M059J (cell line): ENCODE results near the gene POTEG. TPM values are rescaled to one million over a fixed set of nuclear protein-coding genes. Genes with fewer than 3 reads are reported as not detected.
"Not testable (repeated sequence)": the region's sequence is repeated elsewhere in the genome, so short reads cannot be mapped to it uniquely, and the experiment has no call there.

Experiments
- DNase-seq: peaks from one replicate; pipeline ENCODE4 v3.0.0-alpha.2; 2012; ENCODE audit warnings: low read depth
- total RNA-seq: library from RNA; depleted of rRNA; stranded (reverse); fragments of >200 nt; shearing (Covaris generic); gene quantifications from 2 replicates; pipeline ENCODE4 v1.2.3, GENCODE V29; 2014; rRNA removed

Gene POTEG
- not detected in 2 replicates for total RNA-seq

- DNase-seq: not testable (repeated sequence)
These were observed at the start of gene POTEG for GRCh38 chr14:19434241-19434640. Gene POTEG (minus strand): TSS chr14:19434341. CDS start chr14:19434289, 52 bp downstream.

- DNase-seq: not testable (repeated sequence)
These were observed 48.0 kb upstream of the POTEG start for GRCh38 chr14:19482093-19482492.

- DNase-seq: not testable (repeated sequence)
These were observed 47.3 kb upstream of the POTEG start for GRCh38 chr14:19481421-19481820.

- DNase-seq: not testable (repeated sequence)
These were observed 46.4 kb upstream of the POTEG start for GRCh38 chr14:19480491-19480890.

- not testable (repeated sequence) for DNase-seq
These were observed 11.6 kb upstream of the POTEG start for GRCh38 chr14:19445761-19446160.

GRCh38 chr14:19439826-19440225 is 5.7 kb upstream of the POTEG start:
- DNase-seq: not testable (repeated sequence)

- not testable (repeated sequence) for DNase-seq
These were observed 5.1 kb upstream of the POTEG start for GRCh38 chr14:19439219-19439618.

GRCh38 chr14:19437126-19437443 is 2.9 kb upstream of the POTEG start:
- DNase-seq: not testable (repeated sequence)

GRCh38 chr14:19436311-19437125 is 2.4 kb upstream of the POTEG start:
- DNase-seq: not testable (repeated sequence)

GRCh38 chr14:19435852-19436251 is 1.7 kb upstream of the POTEG start:
- DNase-seq: not testable (repeated sequence)

- DNase-seq: not testable (repeated sequence)
These were observed 750 bp upstream of the POTEG start for GRCh38 chr14:19434891-19435290.

- DNase-seq: not testable (repeated sequence)
These were observed 376 bp downstream of the POTEG start for GRCh38 chr14:19433765-19434164.

GRCh38 chr14:19408519-19408918 is 25.6 kb downstream of the POTEG start:
- not testable (repeated sequence) for DNase-seq

- DNase-seq: not testable (repeated sequence)
These were observed 32.0 kb downstream of the POTEG start for GRCh38 chr14:19402097-19402496.

GRCh38 chr14:19394727-19395126 is 39.4 kb downstream of the POTEG start:
- not testable (repeated sequence) for DNase-seq

GRCh38 chr14:19390230-19390629 is 43.9 kb downstream of the POTEG start:
- not testable (repeated sequence) for DNase-seq

GRCh38 chr14:19388741-19389140 is 45.4 kb downstream of the POTEG start:
- DNase-seq: not testable (repeated sequence)

GRCh38 chr14:19386996-19387395 is 47.1 kb downstream of the POTEG start:
- DNase-seq: not testable (repeated sequence)

- DNase-seq: not testable (repeated sequence)
These were observed 47.8 kb downstream of the POTEG start for GRCh38 chr14:19386309-19386708.

GRCh38 chr14:19384088-19384781 is 49.9 kb downstream of the POTEG start:
- not testable (repeated sequence) for DNase-seq

GRCh38 chr14:19383008-19383584 is 51.0 kb downstream of the POTEG start:
- DNase-seq: not testable (repeated sequence)

- not testable (repeated sequence) for DNase-seq
These were observed 54.0 kb downstream of the POTEG start for GRCh38 chr14:19380137-19380536.
